ENCODE measurements around the gene STARD13.

DNA sequence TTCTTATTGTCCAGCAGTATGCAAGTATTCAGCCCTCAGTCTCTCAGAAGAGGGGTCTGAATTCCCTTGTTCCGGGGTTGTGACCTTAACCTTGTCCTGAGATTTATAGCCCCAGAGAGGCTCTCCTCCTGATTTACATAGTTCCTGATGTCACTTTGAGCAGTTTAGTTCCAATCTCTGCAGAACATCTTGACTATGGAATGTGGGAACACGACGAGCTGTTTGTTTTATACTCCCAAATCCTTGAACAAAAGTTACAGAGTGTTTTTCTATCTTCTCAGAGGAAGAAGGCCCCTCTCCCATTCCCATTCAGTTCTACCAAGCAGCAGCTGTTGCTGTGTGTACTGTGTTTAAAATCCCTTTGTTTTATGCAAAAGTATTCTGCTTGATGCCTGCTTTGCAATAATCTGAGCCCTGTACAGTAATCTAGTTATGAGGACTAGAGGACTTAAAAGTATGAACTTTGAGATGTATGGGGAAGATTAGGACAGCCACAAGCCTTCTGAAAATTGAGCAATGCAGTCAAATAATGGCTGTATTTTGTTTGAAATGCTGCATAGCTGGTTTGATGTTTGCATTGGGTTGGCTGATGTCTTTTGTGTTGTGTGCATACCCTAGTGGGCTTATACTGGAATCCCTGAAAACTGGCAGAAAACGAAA, 194.7 kb downstream of the STARD13 start:
- TF ChIP-seq POLR2A (IDR thresholded peaks at IDR 0.05) (no peak), CTCF (IDR thresholded peaks at IDR 0.05) (no peak)

All from right lobe of liver (tissue), 4 donors.